Stimulated activated CD8-positive, alpha-beta memory T cell treated with anti-CD3 and anti-CD28 coated beads, Interleukin-7, amount 100 ng/mL, for 1 hour (primary cell): ENCODE measurements around the gene FCRLA.
A peak's percentile ranks its signal among the peaks of the same experiment; 100 is the strongest.
"Not testable (repeated sequence)": the region's sequence is repeated elsewhere in the genome, so short reads cannot be mapped to it uniquely, and the experiment has no call there.

ENCODE experiments used
- DNase-seq, 2 donors: peaks; one replicate each; pipeline ENCODE4 v3.0.0-alpha.2; 2020; ENCODE audit warnings: low read depth in 2 of 2

The FCRLA gene

DNA sequence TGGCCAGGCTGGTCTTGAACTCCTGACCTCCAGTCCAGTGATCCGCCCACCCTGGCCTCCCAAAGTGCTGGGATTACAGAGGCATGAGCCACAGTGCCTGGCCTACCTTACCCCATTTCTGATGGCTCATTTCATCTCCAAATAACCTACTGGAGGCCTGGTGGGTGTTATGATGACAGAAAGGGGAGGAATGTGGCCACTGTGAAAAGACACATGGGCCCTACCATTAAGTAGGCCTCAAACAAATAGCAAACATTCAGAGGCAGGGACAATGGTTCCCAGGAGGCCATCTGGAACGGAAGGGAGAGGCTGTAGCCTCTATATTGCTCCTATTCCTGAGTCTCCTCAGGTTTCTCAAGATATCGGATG is 932 bp upstream of the FCRLA start:
- no peak for DNase-seq

DNA sequence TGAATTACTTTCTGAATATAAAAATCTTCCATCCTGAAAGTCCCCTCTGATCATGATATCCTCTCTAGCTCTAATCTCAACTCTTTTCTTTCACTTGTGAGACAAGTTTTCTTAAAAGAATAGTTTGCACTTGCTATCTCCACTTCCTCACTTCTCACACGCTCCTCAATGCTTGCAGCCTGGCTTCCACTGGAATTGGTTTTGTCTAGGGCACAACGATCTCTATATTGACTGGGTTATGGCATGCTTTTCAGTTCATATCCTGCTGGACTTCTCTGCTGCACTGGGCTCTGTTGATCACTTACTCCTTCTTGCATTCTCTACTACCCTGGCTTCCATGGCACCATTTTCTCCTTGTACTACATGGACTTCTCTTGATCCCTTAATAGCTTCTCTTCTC is 474 bp downstream of the FCRLA start:
- no peak for DNase-seq

DNA sequence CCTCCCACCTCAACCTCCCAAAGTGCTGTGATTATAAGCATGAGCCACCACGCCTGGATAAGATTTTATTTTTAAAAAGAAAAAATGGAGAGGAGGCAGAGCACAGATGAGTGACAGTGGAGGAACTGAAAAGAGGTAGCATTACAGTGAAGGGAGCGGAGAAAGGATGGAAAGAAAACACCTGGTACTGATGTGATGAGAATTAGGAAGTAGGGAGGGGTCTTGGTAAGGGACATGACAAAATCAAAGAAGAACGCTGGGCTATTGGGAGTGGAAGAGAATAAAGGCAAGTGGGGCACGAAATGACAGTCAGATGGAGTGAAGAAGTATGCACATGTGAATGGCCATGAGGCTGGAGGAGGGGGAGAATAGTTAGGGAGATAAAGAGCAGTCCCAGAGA is 2.3 kb downstream of the FCRLA start:
- DNase-seq = no peak

DNA sequence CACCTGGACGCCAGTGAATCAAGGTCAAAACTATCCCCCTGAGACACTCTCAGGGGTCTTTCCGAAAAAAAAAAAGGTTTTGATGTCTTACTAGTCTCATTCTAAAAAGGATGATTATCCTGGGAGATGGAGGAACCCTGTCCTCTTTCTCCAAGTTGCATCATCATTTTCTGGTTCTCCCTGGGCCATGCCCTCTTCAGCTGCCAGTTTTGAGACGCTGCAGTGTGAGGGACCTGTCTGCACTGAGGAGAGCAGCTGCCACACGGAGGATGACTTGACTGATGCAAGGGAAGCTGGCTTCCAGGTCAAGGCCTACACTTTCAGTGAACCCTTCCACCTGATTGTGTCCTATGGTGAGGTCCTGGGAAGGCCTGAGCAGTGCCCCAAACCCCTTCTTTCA is 3.5 kb downstream of the FCRLA start:
- no peak for DNase-seq

GRCh38 chr1:161718559-161719324 is 11.7 kb downstream of the FCRLA start:
- no peak for DNase-seq

DNA sequence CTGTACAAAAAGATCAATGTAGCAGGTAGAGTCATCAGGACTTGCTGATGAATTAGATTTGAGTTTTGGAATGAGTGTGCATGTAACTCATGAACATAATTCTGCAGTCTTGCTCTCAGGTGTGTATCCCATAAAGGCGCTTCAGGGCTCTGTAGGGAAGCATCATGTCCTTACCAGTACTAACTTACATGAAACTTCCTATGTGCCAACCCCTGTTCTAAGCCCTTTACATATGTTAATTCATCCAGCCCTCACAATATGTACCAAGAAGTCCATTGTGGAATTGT is 12.2 kb downstream of the FCRLA start:
- no peak for DNase-seq

DNA sequence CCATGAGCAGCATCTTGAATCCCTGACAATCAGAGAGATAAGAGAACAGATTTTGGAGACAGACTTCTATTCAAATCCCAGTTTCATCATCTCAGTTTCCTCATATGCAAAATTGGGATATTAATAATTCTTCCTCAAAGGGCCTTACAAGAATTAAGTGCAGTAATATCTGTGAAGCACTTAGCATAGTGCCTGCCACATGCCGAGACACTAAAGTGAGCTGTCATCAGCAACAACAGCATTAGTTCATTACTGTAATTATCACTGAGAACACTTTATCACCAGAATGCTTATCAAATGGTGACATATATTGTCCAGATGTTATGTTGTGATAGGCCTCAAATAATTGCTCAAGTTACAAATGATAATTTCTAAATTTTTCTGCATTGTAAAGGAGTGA is 13.4 kb downstream of the FCRLA start:
- no peak for DNase-seq

DNA sequence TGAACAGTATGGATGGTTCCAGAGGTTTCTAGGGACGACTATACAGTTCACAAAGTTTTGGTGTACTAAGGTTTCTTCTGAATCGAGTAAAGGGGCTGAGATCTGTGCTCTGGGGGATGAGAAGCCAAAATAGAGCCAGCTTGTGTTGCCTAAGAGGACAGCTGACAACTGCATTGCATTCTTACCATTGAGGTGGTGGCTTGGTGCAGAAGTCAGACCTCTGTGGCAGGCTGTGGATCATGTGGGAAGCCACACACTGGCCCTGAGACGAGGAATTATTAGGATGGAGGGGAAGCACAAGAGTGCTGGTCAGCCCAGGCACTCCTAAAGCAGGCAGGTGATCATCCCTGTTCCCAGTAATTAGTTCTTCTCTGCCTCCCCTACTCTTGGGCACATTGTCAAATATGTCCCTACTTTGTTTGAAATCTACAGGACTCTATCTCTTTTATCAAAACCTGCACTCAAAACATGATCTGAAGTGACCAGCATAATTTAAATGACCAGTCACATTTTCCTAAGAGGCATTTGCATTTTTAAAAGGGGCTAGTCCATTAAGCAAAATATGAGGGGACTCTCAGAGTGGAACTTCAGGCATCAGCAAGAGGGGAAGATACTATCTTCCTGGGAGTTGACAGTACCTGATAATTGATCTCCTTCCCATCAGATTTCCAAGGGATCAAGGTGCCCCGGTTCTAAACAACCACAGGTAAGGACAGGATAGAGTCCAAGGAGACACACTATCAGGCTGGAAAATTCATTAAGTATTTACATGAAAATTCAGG is 14.1 kb downstream of the FCRLA start, which contains the start of gene FCRLB:
FCRLB (plus strand) TSS at position 589 of the 782 bp plus-strand sequence. CDS start 1,129 bp downstream, outside the sequence.
- DNase-seq = no peak

DNA sequence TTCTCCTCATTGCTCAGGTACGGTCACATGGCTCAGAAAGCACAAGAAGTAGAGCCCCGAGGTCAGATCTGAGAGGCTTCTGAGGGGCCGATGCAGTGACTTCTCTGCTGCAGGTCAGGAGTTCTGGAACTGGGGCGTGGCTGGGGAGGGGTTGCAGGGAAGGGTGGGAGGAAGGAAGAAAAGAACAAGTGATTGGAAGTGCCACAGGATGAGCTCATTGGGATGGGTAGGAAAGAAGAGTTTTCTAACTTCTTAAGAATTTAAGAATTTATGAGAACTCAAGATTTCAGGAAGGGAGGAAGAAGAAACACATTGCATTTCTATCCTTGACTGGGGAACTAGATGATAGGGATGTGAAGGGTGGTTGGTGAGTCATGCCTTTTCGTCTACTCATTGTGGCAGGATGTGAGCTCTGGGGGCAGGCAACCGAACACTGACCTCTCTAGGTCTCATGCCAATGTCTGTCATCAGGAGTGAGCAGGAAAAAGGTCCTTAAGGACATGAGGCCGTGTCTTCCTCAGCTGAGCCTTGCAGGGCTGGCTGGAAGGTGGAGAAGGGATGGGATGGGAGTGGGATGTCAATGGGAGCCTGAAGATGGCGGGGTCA is 14.8 kb downstream of the FCRLA start:
- no peak for DNase-seq

DNA sequence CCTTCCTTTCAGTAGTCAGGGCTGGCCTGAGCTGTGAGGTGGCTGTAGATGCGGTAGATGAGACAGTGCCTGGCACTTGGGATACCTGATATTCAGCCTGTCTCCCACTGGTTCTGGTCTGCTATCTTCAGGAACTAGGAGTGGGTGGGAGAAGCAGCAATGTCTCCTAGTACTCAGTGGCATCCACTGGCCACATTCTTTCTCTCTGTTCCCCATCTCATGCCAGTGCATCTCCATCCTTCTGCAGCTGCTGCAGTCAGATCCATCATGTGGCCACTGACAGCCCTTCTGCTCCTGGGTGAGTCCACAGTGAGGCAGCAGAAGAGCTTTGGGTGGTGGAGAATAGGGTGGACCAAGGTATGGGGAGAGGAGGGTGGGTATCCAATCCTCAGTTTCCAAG is 15.4 kb downstream of the FCRLA start:
- no peak for DNase-seq

DNA sequence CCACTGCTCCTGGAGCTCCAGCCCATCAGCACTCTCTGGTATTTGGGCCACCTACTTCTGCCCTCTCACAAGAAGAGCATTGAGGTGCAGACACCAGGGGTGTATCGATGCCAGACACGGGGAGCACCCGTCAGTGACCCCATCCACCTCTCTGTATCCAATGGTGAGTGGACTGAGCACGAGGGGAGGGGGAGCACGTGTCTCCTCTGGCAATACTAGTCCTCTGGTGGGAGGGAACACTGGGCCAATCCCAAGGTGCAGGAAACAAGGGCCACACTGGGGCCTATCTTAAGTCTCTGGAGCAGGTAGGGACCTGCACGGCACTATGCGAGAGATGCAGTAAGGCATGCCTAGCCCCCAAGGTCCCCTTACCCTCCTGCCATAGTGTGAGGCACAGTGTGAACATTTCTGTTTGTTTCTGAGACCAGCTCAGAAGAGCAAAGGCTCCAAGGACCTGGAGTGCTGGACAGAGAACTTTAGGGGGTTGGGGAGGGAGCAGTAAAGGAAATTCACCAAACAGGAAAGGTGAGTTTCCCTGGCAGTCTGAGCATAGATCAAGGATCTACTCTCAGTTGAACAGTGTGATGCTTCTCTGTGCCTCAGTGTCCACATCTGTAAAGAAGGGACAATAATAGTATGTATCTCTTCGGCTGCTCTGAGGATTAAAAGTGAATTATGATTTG is 16.6 kb downstream of the FCRLA start:
- no peak for DNase-seq

- DNase-seq = not testable (repeated sequence)
Observed at GRCh38 chr1:161725258-161725907, 18.4 kb downstream of the FCRLA start.

- peak; percentile 9 for DNase-seq
Observed at GRCh38 chr1:161725908-161726472, 19.0 kb downstream of the FCRLA start.

GRCh38 chr1:161726473-161727255 is 19.6 kb downstream of the FCRLA start:
- DNase-seq = peak; percentile 47 to 52

DNA sequence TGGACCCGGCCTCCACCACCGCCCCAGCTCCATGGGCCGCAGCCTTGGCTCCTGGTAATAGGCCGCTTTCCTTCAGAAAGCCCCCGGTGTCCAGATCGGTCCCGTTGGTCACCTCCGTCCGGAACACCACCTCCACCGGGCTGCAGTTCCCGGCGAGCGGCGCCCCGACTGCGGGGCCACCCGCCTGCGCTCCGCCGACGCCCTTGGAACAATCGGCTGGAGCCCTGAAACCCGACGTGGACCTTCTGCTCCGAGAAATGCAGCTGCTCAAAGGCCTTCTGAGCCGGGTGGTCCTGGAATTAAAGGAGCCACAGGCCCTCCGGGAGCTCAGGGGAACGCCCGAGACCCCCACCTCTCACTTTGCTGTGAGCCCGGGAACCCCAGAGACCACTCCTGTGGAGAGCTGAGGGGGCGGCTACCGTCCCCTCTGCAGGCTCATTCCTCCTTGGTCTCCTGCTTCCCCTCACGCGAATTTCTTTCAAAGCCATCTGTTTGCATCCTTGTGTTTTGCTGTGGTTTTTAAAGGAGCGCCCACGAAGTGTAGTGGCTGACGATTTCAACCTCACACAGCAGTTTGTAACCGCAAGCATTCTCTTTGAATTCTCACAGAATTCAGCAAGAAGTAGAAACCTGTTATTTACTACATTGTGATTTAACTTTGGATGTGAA is 20.4 kb downstream of the FCRLA start:
- DNase-seq = no peak

- no peak for DNase-seq
Observed at GRCh38 chr1:161728376-161729226, 21.6 kb downstream of the FCRLA start.

DNA sequence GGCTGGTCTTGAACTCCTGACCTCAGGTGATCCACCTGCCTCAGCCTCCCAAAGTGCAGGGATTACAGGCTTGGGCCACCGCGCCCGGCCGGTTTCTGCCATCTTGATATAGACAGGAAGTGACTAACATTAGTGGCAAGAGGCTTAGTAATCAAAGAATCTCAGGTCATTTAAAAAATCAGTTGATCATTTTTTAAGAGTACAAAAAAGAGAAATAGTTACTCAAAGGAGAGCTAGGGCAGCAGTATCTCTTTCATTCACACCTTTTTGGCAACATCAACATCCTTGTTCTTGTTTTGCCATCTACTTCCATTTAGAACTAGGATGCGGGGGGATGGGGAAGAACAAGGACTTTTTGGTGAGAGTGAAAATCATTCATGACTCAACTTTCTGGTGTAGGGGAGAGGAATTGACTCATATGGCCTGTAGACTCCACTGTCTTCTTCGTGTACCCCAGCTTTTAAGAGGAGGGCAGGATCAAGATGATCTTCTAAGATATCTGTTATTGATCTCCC is 23.1 kb downstream of the FCRLA start:
- no peak for DNase-seq

GRCh38 chr1:161731241-161731640 is 24.2 kb downstream of the FCRLA start:
- no peak for DNase-seq
